ENCODE measurements around the gene GRM4.

GRCh38 chr6:34061348-34061747, 84.5 kb downstream of the GRM4 start:
- no peak for TF ChIP-seq PAX5 (IDR thresholded peaks at IDR 0.05; ENCODE audit: borderline replicate concordance, low read depth, low read length)
- TF ChIP-seq CTCF (IDR thresholded peaks at IDR 0.05 in 2 of 3, conservative IDR thresholded peaks at IDR 0.05 in 1 of 3; ENCODE audit: control insufficient read depth in 2 of 3, extremely low read depth in 1 of 3, insufficient read depth in 1 of 3, low read depth in 3 of 3, low read length in 3 of 3) = no peak
- no peak for TF ChIP-seq CHD2 (IDR thresholded peaks at IDR 0.05; ENCODE audit: borderline replicate concordance, low read depth, low read length)
- TF ChIP-seq ZNF207 (IDR thresholded peaks at IDR 0.05; ENCODE audit: borderline replicate concordance) = no peak

All from GM12878 (cell line).